A549 (cell line): ENCODE results near the gene MUC16. TPM values are rescaled to one million over a fixed set of nuclear protein-coding genes. Genes with fewer than 3 reads are reported as not detected.
"Not testable (repeated sequence)": the region's sequence is repeated elsewhere in the genome, so short reads cannot be mapped to it uniquely, and the experiment has no call there.

Experiments used
- ATAC-seq, 2 experiments: fragments of 200-7000 bp in 1 of 2; fragments of >200 bp in 1 of 2; cut with Nextera tagmentation in 1 of 2; cut with Tn5 transposase in 1 of 2; 3 replicates each; pipeline versions ENCODE4 v1.8.0 to v1.9.1; 2018 to 2020; ENCODE audit warnings: mild to moderate bottlenecking in 1 of 2, moderate library complexity in 1 of 2
- CTCF ChIA-PET: fragments of 300-600 bp; sonication (Branson Sonifier 250); formaldehyde crosslinking; extraction: SDS; loops from one replicate; lab custom pipeline; 2021; ENCODE audit warnings: antibody characterized with exemption, inconsistent platforms; lab: Yijun Ruan, JAX
- POLR2A ChIA-PET: fragments of 350-600 bp; formaldehyde crosslinking; extraction: SDS; loops from one replicate; lab custom pipeline; 2021; ENCODE audit warnings: antibody characterized with exemption, inconsistent platforms; lab: Yijun Ruan, JAX
- DNase-seq, 2 experiments: peaks; one replicate each; pipeline versions ENCODE4 v3.0.0 to v3.0.0-alpha.2; 2011 to 2016; ENCODE audit warnings: low read depth in 1 of 2, low spot score in 1 of 2
- FAIRE-seq: peaks from 2 replicates; lab custom pipeline; 2011; peaks lifted over from hg19 to GRCh38; lab: Jason Lieb, UNC
- H3K27ac ChIP-seq, 2 experiments: fragments of >200 bp; sonication (Bioruptor Twin); formaldehyde crosslinking; 3 replicates each; pipeline ENCODE4 v1.5.1; 2016 to 2017
- H3K4me1 ChIP-seq: fragments of >200 bp; sonication (Bioruptor Twin); formaldehyde crosslinking; 3 replicates; pipeline ENCODE4 v1.6.1; 2016
- H3K4me2 ChIP-seq: fragments of >200 bp; sonication (Bioruptor Twin); formaldehyde crosslinking; 3 replicates; pipeline ENCODE4 v1.6.1; 2016
- H3K4me3 ChIP-seq: fragments of >200 bp; sonication (Bioruptor Twin); formaldehyde crosslinking; 3 replicates; pipeline ENCODE4 v1.5.1; 2016
- H3K9me3 ChIP-seq: fragments of >200 bp; sonication (Bioruptor Twin); formaldehyde crosslinking; 3 replicates; pipeline ENCODE4 v1.6.1; 2016
- HOXA7 ChIP-seq: fragments of 250-450 bp; sonication (Bioruptor Pico); IDR thresholded peaks from 2 replicates; pipeline ENCODE4 v1.5.0; 2020; ENCODE audit warnings: mild to moderate bottlenecking, moderate library complexity
- HOXB5 ChIP-seq: fragments of 250-450 bp; sonication (Bioruptor Pico); IDR thresholded peaks from 2 replicates; pipeline ENCODE4 v1.5.0; 2020; ENCODE audit warnings: mild to moderate bottlenecking, moderate library complexity
- MAFK ChIP-seq: fragments of 450-650 bp; IDR thresholded peaks from 2 replicates; pipeline ENCODE4 v1.6.1; 2014; ENCODE audit not compliant: partially characterized antibody
- MAX ChIP-seq: IDR thresholded peaks from 2 replicates; pipeline ENCODE4 v1.6.1; 2012
- POLR2AphosphoS2 ChIP-seq: conservative IDR thresholded peaks from 2 replicates; pipeline ENCODE4 v1.6.1; 2012; ENCODE audit warnings: low read length, improper control_type of control experiment, inconsistent platforms
- REST ChIP-seq: fragments of 200-600 bp; sonication (generic); IDR thresholded peaks from 2 replicates; pipeline ENCODE4 v1.6.1; 2016; ENCODE audit warnings: antibody characterized with exemption, mild to moderate bottlenecking, moderate library complexity
- RNF2 ChIP-seq: fragments of 200-600 bp; sonication (generic); IDR thresholded peaks from 2 replicates; pipeline ENCODE4 v1.6.1; 2016; ENCODE audit warnings: low read depth, mild to moderate bottlenecking, antibody characterized with exemption, moderate library complexity, borderline replicate concordance
- TP53 ChIP-seq: fragments of 250-450 bp; sonication (Bioruptor Pico); IDR thresholded peaks from 2 replicates; pipeline ENCODE4 v1.5.0; 2021; ENCODE audit warnings: mild to moderate bottlenecking, moderate library complexity
- ZC3H11A ChIP-seq: fragments of 450-650 bp; IDR thresholded peaks from 2 replicates; pipeline ENCODE4 v1.6.1; 2014; ENCODE audit warnings: antibody characterized with exemption, mild to moderate bottlenecking
- ZNF302 ChIP-seq: fragments of 250-450 bp; sonication (Bioruptor Pico); IDR thresholded peaks from 2 replicates; pipeline ENCODE4 v1.9.0; 2021; ENCODE audit warnings: inconsistent platforms, mild to moderate bottlenecking, moderate library complexity
- WGBS: methylation state at CpG from one replicate; pipeline ENCODE4 v1.1.6; 2017; ENCODE audit errors: missing lambda C conversion rate; 5-methylcytosine and 5-hydroxymethylcytosine counted together
- polyA plus RNA-seq, 4 experiments: library from polyadenylated mRNA; depleted of rRNA in 3 of 4; stranded (reverse); fragments of >200 nt; fragmentation: RNase III in 1 of 4; extraction: RNeasy Plus Mini Kit Qiagen cat#74134 plus additional on column Dnase treatment in 1 of 4; gene quantifications; 2 replicates in 3 of 4; 3 replicates in 1 of 4; pipeline ENCODE4 v1.2.3, GENCODE V29; 2011 to 2017
- TF ChIP-seq, protein P1 (sequence below): fragments of >200 bp; sonication (Bioruptor Twin); formaldehyde crosslinking; IDR thresholded peaks from 2 replicates; pipeline ENCODE4 v1.6.1; 2016
- TF ChIP-seq, protein P2 (sequence below): fragments of >200 bp; sonication (Bioruptor Twin); formaldehyde crosslinking; IDR thresholded peaks from 3 replicates; pipeline ENCODE4 v1.6.1; 2016
- TF ChIP-seq, protein P3 (sequence below): IDR thresholded peaks from 2 replicates; pipeline ENCODE4 v1.6.1; 2012; ENCODE audit warnings: low read depth, borderline replicate concordance
- TF ChIP-seq, protein P4 (sequence below): fragments of 150-350 bp; IDR thresholded peaks from 2 replicates; pipeline ENCODE4 v1.6.1; 2014; ENCODE audit warnings: low read depth, mild to moderate bottlenecking, low read length

MUC16 gene
- polyA plus RNA-seq, 2 of the 4 experiments (the other 2 are of a cell fraction), result 0.23 TPM; not detected in 1

GRCh38 chr19:9057505-9058258, 47.5 kb upstream of the MUC16 start:
- Histone ChIP-seq H3K9me3 (no peaks in the 10 kb centered on the region), H3K27ac (peak overlapping the region in 1 of 2 experiments; percentile 92; a peak in 3 of 6 replicates), H3K4me3 (no peak overlapping the region), H3K4me2 (no peak overlapping the region), H3K4me1 (peaks cover 19% of the 10 kb centered on the region)
- FAIRE-seq, result no peak
- ChIA-PET CTCF (no interaction called here), POLR2A (interaction anchor here (0.6 to 0.7 kb wide), 2 partner anchors 11 to 18 kb away, joined by 3 to 6 read pairs; no protein-coding TSS in a partner anchor)
- no peak for DNase-seq
- 83% methylated on average over 4 of the region's 4 CpGs for WGBS
- ATAC-seq, result no peak
- no peak for TF ChIP-seq REST
- peak; percentile 83 for TF ChIP-seq ZC3H11A
- no peak for TF ChIP-seq HOXB5 (CRISPR knock-in tag)
- TF ChIP-seq MAX, result no peak
- TF ChIP-seq RNF2, result no peak
- TF ChIP-seq, protein P1, sequence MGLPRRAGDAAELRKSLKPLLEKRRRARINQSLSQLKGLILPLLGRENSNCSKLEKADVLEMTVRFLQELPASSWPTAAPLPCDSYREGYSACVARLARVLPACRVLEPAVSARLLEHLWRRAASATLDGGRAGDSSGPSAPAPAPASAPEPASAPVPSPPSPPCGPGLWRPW, result no peak
- TF ChIP-seq, protein P2, sequence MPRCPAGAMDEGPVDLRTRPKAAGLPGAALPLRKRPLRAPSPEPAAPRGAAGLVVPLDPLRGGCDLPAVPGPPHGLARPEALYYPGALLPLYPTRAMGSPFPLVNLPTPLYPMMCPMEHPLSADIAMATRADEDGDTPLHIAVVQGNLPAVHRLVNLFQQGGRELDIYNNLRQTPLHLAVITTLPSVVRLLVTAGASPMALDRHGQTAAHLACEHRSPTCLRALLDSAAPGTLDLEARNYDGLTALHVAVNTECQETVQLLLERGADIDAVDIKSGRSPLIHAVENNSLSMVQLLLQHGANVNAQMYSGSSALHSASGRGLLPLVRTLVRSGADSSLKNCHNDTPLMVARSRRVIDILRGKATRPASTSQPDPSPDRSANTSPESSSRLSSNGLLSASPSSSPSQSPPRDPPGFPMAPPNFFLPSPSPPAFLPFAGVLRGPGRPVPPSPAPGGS, result no peak
- TF ChIP-seq POLR2AphosphoS2, result no peak
- TF ChIP-seq ZNF302 (CRISPR knock-in tag), result no peak

GRCh38 chr19:9056131-9056530, 45.9 kb upstream of the MUC16 start:
- DNase-seq, CTCF ChIA-PET, FAIRE-seq, ATAC-seq, H3K9me3 ChIP-seq: not testable (repeated sequence)
- H3K27ac ChIP-seq, result peak overlapping the region; percentile 75 to 92
- H3K4me3 ChIP-seq, result 0 out of 3 replicates have a peak overlapping the region, but pooled peaks have one; percentile 20
- WGBS, result 90% methylated on average over 9 of the region's 9 CpGs
- POLR2A ChIA-PET, result interaction anchor here (1.4 kb wide), 1 partner anchor 19 kb away, joined by 4 read pairs; no protein-coding TSS in a partner anchor
- peak overlapping the region; percentile 84 for H3K4me2 ChIP-seq
- TF ChIP-seq ZC3H11A, result peak; percentile 54
- peaks cover 19% of the 10 kb centered on the region for H3K4me1 ChIP-seq

- FAIRE-seq (no peak), DNase-seq (peak; percentile 31 to 70), ATAC-seq (peak; percentile 64 to 71)
- Histone ChIP-seq H3K9me3 (no peaks in the 10 kb centered on the region), H3K4me1 (peaks cover 24% of the 10 kb centered on the region), H3K4me2 (peak overlapping the region; percentile 84), H3K27ac (peak overlapping the region; percentile 75 to 92), H3K4me3 (no peak overlapping the region)
- CTCF ChIA-PET, result interaction anchor here (0.7 kb wide), 1 partner anchor 1043 kb away, joined by 3 read pairs; no protein-coding TSS in a partner anchor
- TF ChIP-seq, protein P3, sequence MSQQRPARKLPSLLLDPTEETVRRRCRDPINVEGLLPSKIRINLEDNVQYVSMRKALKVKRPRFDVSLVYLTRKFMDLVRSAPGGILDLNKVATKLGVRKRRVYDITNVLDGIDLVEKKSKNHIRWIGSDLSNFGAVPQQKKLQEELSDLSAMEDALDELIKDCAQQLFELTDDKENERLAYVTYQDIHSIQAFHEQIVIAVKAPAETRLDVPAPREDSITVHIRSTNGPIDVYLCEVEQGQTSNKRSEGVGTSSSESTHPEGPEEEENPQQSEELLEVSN, result no peak
- TF ChIP-seq MAFK, result no peak
- no peak for TF ChIP-seq HOXA7 (CRISPR knock-in tag)
- TF ChIP-seq RNF2, result no peak
- no peak for TF ChIP-seq TP53 (CRISPR knock-in tag)
- TF ChIP-seq, protein P4, sequence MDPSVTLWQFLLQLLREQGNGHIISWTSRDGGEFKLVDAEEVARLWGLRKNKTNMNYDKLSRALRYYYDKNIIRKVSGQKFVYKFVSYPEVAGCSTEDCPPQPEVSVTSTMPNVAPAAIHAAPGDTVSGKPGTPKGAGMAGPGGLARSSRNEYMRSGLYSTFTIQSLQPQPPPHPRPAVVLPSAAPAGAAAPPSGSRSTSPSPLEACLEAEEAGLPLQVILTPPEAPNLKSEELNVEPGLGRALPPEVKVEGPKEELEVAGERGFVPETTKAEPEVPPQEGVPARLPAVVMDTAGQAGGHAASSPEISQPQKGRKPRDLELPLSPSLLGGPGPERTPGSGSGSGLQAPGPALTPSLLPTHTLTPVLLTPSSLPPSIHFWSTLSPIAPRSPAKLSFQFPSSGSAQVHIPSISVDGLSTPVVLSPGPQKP, result no peak
- no peak for TF ChIP-seq ZC3H11A
- TF ChIP-seq, protein P2, result no peak
- 3% methylated on average over 5 of the region's 8 CpGs for WGBS
- POLR2A ChIA-PET, result no interaction called here
Measured at GRCh38 chr19:9054765-9055164, 44.6 kb upstream of the MUC16 start.
